Stimulated activated CD8-positive, alpha-beta memory T cell treated with anti-CD3 and anti-CD28 coated beads, Interleukin-4, amount 100 ng/mL, for 4 hours (primary cell): ENCODE measurements around the gene FILIP1.

Experiments
- DNase-seq, 2 donors: peaks; one replicate each; pipeline ENCODE4 v3.0.0-alpha.2; 2020; ENCODE audit warnings: low read depth in 2 of 2, low spot score in 1 of 2

Gene FILIP1

DNA sequence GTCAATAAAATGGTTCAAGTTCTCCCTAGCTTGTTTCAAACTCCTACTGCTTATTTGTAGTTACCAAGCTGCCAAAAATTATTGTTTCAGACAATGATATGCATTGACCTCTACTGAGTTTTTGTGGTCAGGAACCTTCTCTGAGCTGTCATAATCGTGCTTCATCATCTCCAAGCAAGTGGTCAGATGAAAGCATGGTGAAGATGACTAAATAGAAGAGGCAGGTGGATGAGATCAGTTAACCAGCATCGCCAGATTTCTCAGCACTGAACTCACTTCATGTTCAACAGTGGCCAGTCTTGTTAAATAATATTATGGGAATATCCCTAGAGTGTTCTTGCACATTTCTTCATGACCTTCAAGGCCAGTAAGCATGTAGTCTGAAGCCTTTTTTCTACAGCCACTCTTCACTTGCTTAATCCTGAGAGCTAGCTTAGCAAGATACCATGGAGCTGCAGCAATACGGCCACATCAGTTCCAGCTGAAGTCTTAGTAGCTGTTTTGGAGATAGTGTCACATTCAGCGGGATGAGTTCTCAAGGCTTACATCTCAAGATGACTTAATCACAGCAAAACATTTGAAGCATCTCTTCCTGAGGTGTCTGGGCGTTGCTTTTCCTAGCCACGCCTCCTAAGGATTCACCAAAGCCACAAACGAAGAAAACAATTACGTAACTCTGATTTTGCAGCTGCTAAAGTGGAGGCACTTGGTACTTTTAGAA is 107.4 kb downstream of the FILIP1 start:
- DNase-seq = no peak

- no peak for DNase-seq
These were observed 109.5 kb downstream of the FILIP1 start for GRCh38 chr6:75384116-75384515.

GRCh38 chr6:75382634-75382900 is 111.0 kb downstream of the FILIP1 start:
- DNase-seq = no peak

DNA sequence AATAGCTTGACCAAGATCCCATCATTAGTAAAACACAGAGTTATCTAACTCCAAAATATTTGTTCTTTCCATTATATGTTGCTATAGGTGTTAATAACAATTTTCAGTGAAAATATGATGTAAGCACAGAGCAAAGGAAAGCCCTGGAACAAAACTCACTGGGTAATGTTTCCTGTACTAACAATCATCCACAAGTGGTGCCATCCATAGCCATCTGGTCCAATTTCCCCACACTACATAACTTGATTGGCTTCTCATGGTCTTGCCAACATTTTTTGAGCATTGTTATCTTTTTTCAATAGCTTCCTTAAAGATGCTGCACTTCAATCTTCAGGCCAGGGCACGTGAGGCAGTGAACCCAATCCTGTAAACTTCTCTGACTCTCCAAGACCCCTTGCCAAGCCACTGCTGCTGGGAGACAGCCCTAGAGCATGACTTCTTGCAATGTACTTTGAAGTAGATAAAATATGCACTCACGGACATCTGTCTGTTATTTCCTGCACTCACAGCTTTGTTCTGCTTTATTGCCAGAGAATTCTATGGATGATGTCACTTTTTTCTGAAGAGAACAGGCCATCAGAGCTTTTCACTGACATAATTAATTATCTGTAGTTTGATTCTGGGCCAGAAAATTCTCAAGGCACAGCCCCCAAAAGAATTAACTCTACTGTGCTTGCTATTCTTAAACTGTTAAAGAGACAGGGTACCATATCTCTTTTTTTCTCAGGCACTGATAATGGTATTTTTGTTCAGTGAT is 111.5 kb downstream of the FILIP1 start:
- DNase-seq = no peak

- DNase-seq = no peak
These were observed 114.1 kb downstream of the FILIP1 start for GRCh38 chr6:75379536-75379935.

GRCh38 chr6:75378101-75378500 is 115.5 kb downstream of the FILIP1 start:
- no peak for DNase-seq

DNA sequence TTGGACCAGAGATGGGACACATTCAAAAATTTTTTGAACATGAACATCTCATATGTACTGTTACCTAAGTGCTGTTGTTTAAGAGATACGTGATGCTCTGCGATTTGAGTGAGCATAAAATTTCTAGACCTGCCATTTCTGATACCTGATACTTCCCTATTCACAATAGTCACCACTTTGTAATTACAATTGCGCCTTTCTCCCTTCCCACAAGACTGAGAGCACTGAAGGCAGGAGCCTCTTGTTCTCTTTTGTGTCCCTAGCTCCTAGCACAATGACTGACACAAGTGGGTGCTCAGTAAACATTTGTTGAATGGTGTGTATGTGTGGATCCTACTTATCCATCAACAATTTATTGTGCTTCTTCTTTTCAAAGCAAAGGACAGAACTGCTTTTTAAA is 116.2 kb downstream of the FILIP1 start:
- DNase-seq = no peak

- no peak for DNase-seq
These were observed 117.1 kb downstream of the FILIP1 start for GRCh38 chr6:75376347-75377024.

DNA sequence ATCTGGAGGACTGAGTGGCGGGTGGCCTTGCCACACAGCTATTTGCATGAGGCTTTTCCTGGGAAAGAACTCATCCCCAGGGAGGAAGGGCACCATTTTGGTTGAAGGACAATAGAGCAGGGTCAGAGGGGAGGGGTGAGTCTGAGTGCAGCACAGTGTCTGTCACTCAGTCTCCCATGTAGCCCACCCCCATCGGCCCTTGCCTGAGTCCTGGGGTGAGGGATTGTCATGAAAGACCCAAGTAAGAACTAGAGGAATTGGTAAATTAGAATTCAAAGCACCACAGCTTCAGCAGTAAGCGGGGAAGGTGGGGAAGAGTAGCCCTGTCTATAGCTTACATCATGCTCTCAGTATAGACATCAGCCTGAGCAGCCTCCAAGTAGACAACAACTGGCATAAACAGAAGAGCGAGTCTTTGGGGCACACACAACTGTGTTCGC is 118.6 kb downstream of the FILIP1 start:
- no peak for DNase-seq

GRCh38 chr6:75372884-75373283 is 120.7 kb downstream of the FILIP1 start:
- no peak for DNase-seq

- DNase-seq = no peak
These were observed 123.6 kb downstream of the FILIP1 start for GRCh38 chr6:75370011-75370410.

DNA sequence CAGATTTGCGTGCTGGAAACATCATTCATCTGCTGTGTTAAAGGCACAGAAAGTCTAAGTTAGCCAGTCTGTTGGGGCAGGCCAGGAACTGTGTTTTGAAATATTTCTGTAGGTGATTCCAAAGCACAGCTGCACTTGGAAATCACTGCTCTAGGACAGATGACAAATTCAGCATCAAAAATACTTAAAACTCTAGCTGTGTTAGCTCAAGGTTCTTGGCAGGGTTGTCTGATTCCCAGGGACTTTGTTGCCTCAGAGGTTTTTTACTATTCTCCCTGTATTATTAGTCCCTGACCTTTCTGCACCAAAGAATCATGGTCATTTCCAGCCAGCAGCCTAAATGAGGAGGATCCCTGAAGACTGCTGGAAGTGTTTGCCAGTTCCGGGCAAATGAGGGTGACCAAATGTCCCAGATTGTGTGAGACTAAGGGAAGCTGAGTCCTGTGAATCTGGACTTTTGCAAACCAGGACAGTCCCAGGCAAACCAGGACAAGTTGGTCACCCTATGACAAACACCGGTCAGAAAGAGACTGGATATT is 124.7 kb downstream of the FILIP1 start:
- DNase-seq = no peak

DNA sequence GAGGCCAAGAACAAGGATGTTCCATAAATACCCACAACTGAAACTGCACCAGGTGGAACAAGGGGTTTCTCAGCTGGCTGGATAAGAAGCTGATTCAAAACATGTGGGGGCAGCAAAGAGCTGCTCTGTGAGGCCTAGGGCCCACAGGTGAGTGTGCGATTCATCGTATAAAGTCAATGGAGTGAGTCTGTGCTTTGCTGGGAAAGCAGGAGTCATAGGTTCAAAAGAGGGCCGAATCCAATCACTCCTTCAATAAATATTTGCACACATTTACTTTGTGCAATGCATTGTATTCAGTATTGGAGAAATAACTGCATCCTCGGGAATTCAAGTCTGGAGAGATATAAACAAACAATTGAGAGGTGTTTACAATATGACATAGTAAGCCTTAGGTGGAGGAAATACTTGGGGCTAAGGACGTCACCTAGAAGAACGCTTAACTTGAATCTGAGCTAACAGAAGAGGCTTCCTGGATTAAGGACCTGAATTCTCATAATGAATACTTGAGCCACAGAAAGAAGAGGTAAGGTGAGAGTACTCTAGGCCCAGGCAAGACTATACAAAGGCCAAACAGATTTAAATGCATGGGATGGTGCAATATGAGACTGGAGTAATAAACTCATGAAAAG is 125.3 kb downstream of the FILIP1 start:
- DNase-seq = no peak

DNA sequence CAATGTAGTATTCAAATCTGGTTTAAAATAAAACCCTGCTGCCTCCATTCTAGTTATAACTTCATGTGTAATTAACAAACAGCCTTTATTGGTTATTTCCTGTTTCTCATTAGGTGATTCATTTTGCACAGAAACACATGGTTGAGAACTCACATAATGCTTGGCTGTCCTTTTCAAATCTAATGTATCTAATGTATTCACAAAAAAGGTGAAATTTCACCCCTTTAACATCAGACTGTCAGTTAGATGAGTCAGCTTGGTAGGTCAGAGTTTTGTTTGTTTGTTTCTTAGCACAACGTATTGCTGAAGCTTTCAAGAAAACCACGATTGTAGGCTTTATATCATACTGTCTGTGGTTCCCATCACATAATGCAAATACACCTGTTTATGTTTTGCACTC is 130.3 kb downstream of the FILIP1 start:
- DNase-seq = no peak

DNA sequence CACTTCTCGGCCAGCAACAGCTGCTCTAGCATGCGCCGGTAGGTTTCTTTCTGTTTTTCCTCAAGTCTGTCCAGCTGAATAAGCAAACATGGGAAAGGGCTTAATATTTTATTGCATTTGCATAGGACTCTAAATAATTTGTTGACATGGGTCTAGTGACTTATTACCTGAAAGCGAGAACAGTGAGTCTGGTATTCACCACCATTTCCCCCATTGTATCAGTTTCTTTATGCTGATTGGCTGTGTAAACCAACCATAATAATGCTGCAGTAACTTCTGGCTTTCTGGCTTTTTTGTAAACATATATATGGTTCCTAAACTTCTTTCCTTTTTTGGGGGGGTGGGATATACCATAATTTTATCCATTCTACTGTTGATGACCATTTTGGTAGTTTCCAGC is 140.0 kb downstream of the FILIP1 start:
- DNase-seq = no peak

DNA sequence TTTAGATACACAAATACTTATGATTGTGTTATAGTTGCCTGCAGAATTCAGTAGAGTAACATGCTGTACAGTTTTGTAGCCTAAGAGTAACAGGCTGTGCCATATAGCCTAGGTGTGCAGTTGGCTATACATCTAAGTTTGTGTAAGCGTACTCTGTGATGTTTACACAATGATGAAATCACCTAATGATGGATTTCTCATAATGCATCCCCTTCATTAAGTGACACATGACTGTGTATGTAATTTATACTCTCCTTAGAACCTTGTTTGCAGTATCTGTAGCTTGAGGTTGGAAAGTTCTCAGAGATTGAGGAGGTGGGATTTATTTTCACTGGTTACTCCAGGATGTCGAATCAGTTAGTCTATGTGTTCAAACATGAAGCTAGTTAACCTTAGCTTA is 142.0 kb downstream of the FILIP1 start:
- no peak for DNase-seq

DNA sequence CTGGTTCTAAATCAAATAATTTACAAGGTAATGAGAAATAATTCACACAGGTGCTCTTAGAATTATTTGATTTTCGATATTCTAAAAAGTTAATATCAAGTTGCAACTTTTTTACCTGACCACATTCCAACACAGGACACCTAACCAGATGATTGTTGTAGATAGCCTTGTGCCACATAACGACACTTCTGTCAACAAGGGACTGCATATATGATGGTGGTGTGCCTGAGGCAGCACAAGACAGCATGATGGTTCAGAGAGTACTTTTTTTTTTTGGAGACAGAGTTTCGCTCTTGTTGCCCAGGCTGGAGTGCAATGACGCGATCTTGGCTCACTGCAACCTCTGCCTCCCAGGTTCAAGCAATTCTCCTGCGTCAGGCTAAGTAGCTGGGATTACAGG is 142.8 kb downstream of the FILIP1 start:
- no peak for DNase-seq

DNA sequence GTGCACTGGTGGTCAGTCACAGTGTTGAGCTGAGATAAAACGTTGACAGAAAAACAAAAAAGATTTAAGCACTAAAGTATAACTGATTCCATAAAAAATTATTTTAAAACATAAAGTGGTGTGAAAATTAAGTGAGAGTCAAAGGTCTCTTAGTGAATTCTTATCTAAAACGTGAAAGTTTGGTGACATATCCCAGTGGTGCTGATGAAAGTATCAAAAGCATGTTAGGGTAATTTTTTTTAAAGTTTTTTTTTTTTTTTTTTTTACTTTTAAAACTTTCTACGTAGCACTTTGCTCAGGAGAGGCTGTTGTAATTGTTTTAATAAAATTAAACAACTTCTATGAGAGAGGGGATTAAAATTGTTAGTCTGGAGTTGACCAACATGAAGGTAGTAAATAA is 143.4 kb downstream of the FILIP1 start:
- DNase-seq = no peak

- no peak for DNase-seq
These were observed 144.2 kb downstream of the FILIP1 start for GRCh38 chr6:75349262-75349984.

- DNase-seq = no peak
These were observed 144.7 kb downstream of the FILIP1 start for GRCh38 chr6:75348882-75349261.
